Thyroid gland (tissue), 4 donors: Measurements from ENCODE around the gene POU2AF1. TPM values are rescaled to one million over a fixed set of nuclear protein-coding genes. Genes with fewer than 3 reads are reported as not detected.

Source experiments
- DNase-seq, 2 donors: peaks; one replicate each; pipeline ENCODE4 v3.0.0-alpha.2; 2019
- H3K27ac ChIP-seq, 3 donors: fragments of 200-600 bp; sonication (generic); 1 replicate in 2 of 3; 2 replicates in 1 of 3; pipeline ENCODE4 v1.5.1; 2016 to 2019; ENCODE audit warnings: mild to moderate bottlenecking in 1 of 3, moderate library complexity in 1 of 3
- H3K27me3 ChIP-seq: fragments of 200-600 bp; sonication (generic); one replicate; pipeline ENCODE4 v1.5.1; 2019
- H3K36me3 ChIP-seq, 2 donors: fragments of 200-600 bp; sonication (generic); one replicate each; pipeline ENCODE4 v1.5.1; 2016 to 2019
- H3K4me1 ChIP-seq, 2 donors: fragments of 200-600 bp; sonication (generic); one replicate each; pipeline ENCODE4 v1.5.1; 2017 to 2019
- H3K4me3 ChIP-seq, 3 donors: fragments of 200-600 bp; sonication (generic); replicated peaks in 1 of 3; 1 replicate in 2 of 3; 2 replicates in 1 of 3; pipeline ENCODE4 v1.5.1; 2016; ENCODE audit warnings: mild to moderate bottlenecking in 1 of 3
- H3K9me3 ChIP-seq: fragments of 200-600 bp; sonication (generic); one replicate; pipeline ENCODE4 v1.5.1; 2017
- POLR2A ChIP-seq, 2 donors: fragments of 450-650 bp; IDR thresholded peaks; one replicate each; pipeline ENCODE4 v1.6.1; 2017; ENCODE audit warnings: antibody characterized with exemption in 2 of 2, mild to moderate bottlenecking in 2 of 2, moderate library complexity in 1 of 2
- WGBS, 2 donors: methylation state at CpG; one replicate each; pipeline ENCODE4 v1.1.5; 2017; 5-methylcytosine and 5-hydroxymethylcytosine counted together
- intact Hi-C: fragments of 100-400 bp; cut with DNase I; formaldehyde crosslinking; loops from one replicate; pipeline ENCODE4 v1.15.1; 2023
- total RNA-seq, 4 donors: library from RNA; depleted of rRNA; stranded (reverse); fragments of >200 nt; gene quantifications; one replicate each; pipeline ENCODE4 v1.2.3, GENCODE V29; 2016
- TF ChIP-seq, protein P1 (sequence below), 6 experiments: fragments of 200-600 bp in 3 of 6; fragments of 450-650 bp in 3 of 6; sonication (generic) in 3 of 6; IDR thresholded peaks; one replicate each; pipeline ENCODE4 v1.5.1; 2016 to 2019; ENCODE audit warnings: antibody characterized with exemption in 6 of 6, mild to moderate bottlenecking in 2 of 6, inconsistent platforms in 1 of 6, moderate library complexity in 1 of 6

The POU2AF1 gene
- total RNA-seq, 4 donors from 2014 or later: 0.54 TPM; not detected in 3

DNA sequence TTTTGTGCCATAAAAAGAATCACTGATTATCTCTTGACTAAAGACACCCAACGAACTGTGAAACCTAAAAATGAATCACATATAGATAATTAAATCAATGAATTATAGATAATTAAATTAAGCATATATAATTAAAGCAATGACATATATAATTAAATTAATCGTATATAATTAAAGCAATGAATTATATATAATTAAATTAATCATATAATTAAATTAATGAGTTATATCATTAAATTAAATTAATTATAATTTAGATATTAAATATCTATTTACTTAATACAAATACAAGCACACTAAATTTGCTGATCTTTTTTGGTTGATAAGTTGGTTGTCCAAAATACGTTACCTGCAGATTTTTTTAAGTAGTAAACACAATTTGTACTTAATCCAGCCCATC is 30.9 kb downstream of the POU2AF1 start:
- H3K4me1 ChIP-seq: no peaks in the 10 kb centered on the region
- intact Hi-C loops: no loop called here
- H3K9me3 ChIP-seq: no peaks in the 10 kb centered on the region
- H3K36me3 ChIP-seq: no peaks in the 10 kb centered on the region
- no peak overlapping the region for H3K4me3 ChIP-seq
- H3K27me3 ChIP-seq: no peaks in the 10 kb centered on the region
- WGBS, 2 donors: 88 to 89% methylated on average over 3 of the region's 3 CpGs
- TF ChIP-seq POLR2A (IDR thresholded peaks at IDR 0.05): no peak
- TF ChIP-seq, protein P1, sequence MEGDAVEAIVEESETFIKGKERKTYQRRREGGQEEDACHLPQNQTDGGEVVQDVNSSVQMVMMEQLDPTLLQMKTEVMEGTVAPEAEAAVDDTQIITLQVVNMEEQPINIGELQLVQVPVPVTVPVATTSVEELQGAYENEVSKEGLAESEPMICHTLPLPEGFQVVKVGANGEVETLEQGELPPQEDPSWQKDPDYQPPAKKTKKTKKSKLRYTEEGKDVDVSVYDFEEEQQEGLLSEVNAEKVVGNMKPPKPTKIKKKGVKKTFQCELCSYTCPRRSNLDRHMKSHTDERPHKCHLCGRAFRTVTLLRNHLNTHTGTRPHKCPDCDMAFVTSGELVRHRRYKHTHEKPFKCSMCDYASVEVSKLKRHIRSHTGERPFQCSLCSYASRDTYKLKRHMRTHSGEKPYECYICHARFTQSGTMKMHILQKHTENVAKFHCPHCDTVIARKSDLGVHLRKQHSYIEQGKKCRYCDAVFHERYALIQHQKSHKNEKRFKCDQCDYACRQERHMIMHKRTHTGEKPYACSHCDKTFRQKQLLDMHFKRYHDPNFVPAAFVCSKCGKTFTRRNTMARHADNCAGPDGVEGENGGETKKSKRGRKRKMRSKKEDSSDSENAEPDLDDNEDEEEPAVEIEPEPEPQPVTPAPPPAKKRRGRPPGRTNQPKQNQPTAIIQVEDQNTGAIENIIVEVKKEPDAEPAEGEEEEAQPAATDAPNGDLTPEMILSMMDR (IDR thresholded peaks at IDR 0.05): no peak
- no peak for DNase-seq
- H3K27ac ChIP-seq: no peak overlapping the region

GRCh38 chr11:111347723-111348115 is 31.4 kb downstream of the POU2AF1 start:
- Histone ChIP-seq H3K9me3 (no peaks in the 10 kb centered on the region), H3K36me3 (no peaks in the 10 kb centered on the region), H3K4me3 (no peak overlapping the region), H3K4me1 (no peaks in the 10 kb centered on the region), H3K27ac (no peak overlapping the region), H3K27me3 (no peaks in the 10 kb centered on the region)
- no peak for TF ChIP-seq POLR2A (IDR thresholded peaks at IDR 0.05)
- TF ChIP-seq, protein P1 (IDR thresholded peaks at IDR 0.05): no peak
- WGBS, 2 donors: 80 to 93% methylated on average over 3 of the region's 3 CpGs
- DNase-seq: no peak
- intact Hi-C loops: no loop called here

- TF ChIP-seq, protein P1 (IDR thresholded peaks at IDR 0.05): no peak
- no peak for TF ChIP-seq POLR2A (IDR thresholded peaks at IDR 0.05)
- WGBS, 2 donors: 81 to 88% methylated on average over 6 of the region's 6 CpGs
- intact Hi-C loops: no loop called here
- H3K4me3 ChIP-seq: no peak overlapping the region
- H3K27ac ChIP-seq: no peak overlapping the region
- H3K4me1 ChIP-seq: no peaks in the 10 kb centered on the region
- no peaks in the 10 kb centered on the region for H3K36me3 ChIP-seq
- H3K9me3 ChIP-seq: no peaks in the 10 kb centered on the region
- no peak for DNase-seq
- H3K27me3 ChIP-seq: no peaks in the 10 kb centered on the region
These were observed 31.9 kb downstream of the POU2AF1 start for GRCh38 chr11:111347002-111347722.

- DNase-seq: peak; percentile 20 to 31
- no peak overlapping the region for H3K4me3 ChIP-seq
- H3K9me3 ChIP-seq: no peaks in the 10 kb centered on the region
- intact Hi-C loops: no loop called here
- WGBS, 2 donors: 74 to 88% methylated on average over 3 of the region's 3 CpGs
- no peaks in the 10 kb centered on the region for H3K4me1 ChIP-seq
- no peak overlapping the region for H3K27ac ChIP-seq
- no peaks in the 10 kb centered on the region for H3K27me3 ChIP-seq
- TF ChIP-seq POLR2A (IDR thresholded peaks at IDR 0.05): no peak
- TF ChIP-seq, protein P1 (IDR thresholded peaks at IDR 0.05): no peak
- H3K36me3 ChIP-seq: no peaks in the 10 kb centered on the region
These were observed 35.0 kb downstream of the POU2AF1 start for GRCh38 chr11:111344032-111344431.

DNA sequence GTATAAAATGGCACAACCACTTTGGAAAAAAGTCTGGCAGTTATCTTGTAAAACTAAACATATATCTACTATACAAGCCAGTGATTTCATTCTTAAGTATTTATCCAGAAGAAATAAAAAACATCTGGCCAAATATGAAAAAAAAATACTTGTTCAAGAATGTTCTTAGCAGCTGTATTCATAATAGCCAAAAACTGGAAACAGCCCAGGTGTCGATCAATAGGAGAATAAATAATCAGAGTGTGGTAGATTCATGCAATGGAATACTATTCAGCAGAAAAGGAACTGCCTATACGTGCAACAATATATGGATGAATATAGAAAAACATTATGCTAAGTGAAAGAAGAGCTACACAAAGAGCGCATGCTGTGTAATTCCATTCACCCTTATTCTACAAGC is 36.7 kb downstream of the POU2AF1 start:
- no peak overlapping the region for H3K4me3 ChIP-seq

More for the DNA sequence above, 36.7 kb downstream of the POU2AF1 start:
- Histone ChIP-seq H3K4me1 (no peaks in the 10 kb centered on the region), H3K9me3 (no peaks in the 10 kb centered on the region), H3K27me3 (no peaks in the 10 kb centered on the region), H3K27ac (no peak overlapping the region), H3K36me3 (no peaks in the 10 kb centered on the region)
- 77 to 79% methylated on average over 3 of the region's 3 CpGs for WGBS, 2 donors
- no peak for TF ChIP-seq POLR2A (IDR thresholded peaks at IDR 0.05)
- TF ChIP-seq, protein P1 (IDR thresholded peaks at IDR 0.05): no peak
- DNase-seq: no peak
- intact Hi-C loops: no loop called here
